HG03159 (cell line): Measurements from ENCODE around the gene RAVER2.

ENCODE experiments used
- ATAC-seq: cut with Tn5 transposase; IDR thresholded peaks from one replicate; pipeline ENCODE4 v1.9.1; 2021; ENCODE audit warnings: mild to moderate bottlenecking, moderate library complexity; ENCODE audit not compliant: unreplicated experiment

RAVER2 gene

DNA sequence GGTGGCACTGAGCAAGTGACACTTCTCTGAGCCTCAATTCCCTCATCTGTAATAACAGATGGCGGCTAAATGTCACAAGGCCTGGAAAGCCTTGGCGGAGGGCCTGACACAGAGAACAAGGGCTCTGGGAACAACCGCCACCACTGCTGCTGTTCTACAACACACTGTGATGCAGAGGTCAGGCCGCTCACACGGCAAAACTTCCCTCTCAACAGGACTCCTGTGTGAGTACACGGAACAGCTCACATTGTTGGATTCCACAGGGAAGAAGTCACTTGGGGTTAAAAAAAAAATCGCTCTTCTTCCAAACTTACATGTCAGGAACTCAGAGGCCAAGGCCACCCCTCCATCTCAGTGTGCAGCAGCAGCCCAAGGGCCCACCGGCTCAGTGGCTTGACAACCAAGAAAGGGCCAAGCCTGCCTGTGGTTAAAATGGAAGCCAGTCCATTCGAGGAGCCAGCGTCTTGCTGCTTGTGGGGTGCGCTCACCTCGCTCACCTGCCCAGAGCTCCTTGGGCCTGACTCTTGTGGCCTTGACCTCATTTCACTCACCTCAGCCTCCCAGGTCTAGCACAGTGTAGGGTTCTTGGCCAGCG is 101.1 kb downstream of the RAVER2 start:
- ATAC-seq = no peak

DNA sequence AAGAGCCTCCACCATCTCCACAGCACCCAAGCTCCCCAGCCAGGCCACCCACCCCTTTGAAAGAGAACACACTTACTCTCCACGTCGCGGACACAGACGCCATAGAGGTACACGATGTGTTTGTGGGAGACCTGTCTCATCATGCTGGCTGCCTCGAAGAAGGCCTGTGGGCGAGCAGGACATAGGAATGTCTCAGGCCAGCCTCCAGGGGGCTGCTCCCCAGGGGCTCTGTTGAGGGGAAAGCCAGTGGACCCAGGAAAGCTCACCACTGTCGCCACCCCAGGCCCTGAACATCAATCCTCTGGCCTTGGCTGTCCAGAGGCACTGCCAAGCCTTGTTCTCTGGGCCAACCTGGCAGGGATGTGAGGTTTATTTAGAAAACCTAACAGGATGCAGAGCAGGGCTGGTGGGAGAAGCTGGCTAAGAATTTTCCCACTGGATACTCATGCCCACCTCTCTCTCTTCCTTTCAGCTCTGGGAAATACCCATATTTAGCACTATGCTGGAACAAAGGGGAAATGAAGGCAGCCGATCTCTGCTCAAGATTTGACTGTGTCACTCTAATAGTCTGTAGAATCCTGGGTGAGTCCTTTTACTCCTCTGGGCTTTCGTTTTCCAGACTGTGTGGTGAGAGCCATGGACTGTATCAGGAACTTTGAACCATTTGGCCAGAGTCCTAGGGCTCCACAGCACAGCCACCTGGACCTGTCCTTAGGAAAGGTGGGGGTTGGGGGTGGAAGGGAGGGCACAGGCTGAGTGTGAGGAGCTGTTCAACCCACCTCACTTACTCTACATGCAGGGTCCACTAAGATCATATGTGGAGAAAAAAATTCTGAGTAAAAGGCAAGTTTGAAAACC is 101.9 kb downstream of the RAVER2 start:
- ATAC-seq = no peak

DNA sequence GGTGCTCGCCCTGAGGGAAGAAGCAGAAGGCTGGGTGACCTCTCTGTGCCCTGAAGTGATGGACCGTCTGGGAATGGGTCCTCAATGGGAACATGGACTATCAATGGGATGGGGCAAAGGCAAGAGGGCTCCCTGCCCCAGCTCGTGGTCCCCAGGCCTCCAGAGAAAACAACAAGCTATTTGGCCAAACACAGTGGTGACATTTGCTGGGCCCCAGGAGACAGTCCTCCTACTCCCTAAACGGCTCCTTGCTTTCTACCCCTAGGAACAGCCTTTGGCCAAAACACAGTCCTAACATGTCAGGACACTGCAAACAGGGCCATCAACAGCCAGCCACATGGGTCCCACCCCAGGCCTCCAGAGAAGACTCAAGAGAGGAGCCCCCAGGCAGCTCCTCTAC is 102.8 kb downstream of the RAVER2 start:
- ATAC-seq = no peak

DNA sequence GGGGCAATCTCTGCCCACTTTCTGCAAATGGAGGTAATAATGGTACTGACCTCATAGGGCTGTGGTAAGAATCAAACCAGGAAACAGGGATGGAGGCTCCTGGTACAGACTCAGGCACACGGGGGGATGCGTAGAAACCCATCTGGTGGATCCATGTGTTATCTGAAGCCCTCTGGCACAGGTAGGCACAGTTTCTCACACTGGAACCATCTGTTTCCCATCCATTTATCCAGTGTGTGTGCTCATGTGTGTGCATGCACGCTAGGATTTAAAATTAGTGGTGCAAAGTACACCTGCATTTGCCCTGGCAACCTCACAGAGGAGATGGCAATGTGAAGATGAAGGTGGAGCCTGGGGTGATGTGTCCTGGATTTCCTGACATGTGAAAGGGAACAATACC is 103.3 kb downstream of the RAVER2 start:
- no peak for ATAC-seq

DNA sequence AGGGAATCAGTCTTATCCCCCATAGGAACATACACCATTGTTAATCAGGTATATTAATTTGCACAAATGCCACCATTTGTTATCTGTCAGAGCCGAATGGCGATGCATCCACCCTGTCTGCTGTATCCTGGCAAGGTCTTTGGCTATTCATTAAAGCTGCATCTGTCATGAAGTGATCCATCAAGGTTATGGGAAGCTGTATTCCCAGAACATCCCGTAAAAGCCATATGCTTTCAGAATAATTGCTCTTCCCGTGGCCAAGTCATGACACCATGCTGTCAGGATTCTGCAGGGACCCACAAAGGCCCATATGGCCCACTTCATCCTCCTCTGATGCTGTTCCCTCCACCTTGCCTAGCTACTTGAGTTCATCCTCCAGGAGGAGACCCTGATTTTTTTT is 103.9 kb downstream of the RAVER2 start:
- no peak for ATAC-seq

DNA sequence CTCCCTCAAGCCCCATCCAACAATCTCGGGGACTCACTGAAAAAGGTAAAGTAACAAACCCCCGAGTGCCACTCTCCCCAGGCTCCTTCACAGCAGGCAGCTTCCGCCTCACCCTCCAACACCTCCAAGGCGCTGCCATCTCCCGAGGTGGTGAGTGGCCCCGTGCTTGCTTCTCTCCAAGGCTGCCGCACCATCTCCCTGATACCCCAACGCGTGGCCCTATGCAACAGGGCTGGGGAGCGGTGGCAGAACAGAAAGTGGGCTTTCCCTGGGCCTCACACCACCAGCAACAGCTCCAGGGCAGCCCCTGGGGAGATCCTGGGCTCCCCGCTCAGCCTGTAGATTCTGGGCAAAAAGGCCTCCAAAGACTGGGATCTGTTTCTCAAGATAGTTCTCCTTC is 105.1 kb downstream of the RAVER2 start:
- ATAC-seq = no peak

DNA sequence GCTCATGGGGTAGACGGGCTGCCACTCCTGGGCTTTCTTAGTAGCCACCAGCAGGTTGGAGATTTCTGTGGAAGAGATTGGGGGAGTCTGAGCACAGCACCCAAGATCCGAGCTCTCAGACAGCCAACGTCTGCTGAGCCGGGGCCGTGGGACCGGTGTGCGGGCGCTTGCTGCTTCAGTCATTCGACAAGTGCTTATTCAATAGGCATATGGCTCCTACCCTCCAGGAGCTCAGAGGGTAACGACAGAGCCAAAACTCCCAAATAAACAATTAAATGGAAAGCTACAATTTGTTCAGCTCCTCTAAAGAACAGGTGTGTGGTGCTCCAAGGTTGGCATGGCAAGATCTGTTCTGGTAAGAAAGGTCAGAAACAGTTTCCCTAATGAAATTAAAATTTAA is 106.0 kb downstream of the RAVER2 start:
- no peak for ATAC-seq

DNA sequence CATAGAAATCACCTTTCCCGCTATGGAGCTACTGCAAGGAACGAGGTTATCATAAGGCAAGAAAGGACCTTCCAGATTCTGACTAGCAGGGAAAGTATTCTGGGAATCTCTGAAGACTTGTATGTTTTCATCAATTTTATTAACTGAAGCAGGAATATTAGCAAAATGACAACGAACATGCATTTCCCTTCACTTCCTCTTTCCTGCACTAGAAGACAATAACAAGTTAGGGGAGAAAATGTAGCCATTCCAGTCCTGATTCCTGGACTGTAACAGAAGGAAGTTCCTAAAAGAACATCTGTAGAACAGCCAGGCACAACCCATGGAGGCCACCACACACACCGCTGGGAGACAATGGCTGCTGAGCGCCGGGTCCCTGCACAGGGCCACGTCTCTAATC is 106.8 kb downstream of the RAVER2 start:
- no peak for ATAC-seq

DNA sequence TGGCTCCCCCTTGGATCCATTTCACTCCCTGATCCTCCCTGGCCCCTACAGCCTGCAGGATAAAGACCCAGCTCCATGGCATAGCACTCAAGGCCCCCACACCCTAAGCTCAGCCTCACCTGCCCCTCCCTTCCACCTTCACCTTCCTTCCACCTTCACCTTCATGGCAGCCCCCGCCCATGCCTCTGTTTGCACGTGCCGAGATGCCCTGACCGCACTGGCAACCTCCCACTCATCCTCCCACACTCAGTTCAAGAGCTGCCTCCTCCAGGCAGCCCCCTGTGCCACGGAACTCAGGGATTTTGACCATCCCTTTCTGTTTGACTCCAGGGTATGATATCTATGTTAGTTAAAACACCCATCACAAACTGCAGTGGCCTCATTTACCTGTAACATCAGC is 109.8 kb downstream of the RAVER2 start:
- ATAC-seq = no peak

DNA sequence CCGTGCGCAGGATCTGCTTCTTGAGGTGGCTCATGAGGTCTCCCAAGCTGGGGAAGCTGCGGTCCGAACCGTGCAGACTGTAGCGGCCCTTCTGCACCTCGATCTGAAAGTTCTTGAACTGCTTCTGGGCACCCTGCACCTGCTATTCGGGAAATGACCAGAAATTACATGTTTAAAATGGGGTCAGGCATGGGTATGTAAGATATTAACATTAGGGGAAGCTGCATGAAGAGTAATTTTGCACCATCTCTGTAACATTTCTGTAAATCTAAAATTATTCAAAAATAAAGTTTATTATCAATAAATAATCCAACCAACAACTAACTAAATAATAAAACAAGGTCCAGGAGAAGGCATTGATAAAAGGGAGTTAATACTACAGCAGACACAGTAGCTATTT is 110.7 kb downstream of the RAVER2 start:
- ATAC-seq = no peak

DNA sequence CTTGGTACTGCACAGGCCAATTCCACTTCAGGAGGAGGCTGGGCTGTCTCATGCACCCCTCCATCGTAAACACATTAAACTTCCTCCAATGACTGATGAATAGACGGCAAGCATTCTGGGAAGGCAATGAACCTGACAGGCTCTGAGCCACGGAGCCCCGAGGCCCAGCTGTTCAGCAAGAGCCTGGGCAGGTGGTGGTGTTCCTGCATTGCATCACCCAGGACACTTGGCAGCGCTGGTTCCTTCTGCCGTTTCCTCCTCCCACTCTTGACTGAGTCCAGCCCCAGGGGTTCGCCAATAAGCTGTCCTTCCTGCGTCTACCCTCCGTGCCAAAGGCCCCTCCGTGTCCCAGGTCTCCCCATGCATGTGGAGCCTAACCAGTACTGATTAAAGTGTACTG is 111.7 kb downstream of the RAVER2 start:
- no peak for ATAC-seq

DNA sequence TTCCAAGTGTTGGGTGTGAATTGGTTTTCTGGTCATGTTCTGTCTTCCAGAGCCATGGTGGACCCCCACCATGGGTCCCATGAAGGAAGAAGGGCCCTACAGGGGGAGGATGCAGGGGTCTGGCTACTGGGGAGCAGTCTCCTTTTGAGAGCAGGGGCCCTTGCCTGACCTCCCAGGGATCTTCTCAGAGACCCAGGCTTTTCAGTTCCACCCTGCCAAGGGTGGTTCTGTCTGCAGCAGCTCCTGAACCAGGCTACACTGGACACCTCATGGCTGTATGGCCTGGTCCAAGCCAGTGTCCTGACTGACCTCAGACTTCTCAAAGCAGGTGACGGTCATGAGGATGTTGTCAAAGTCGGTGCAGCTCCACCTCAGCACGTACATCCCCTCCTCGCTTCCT is 112.5 kb downstream of the RAVER2 start:
- no peak for ATAC-seq

DNA sequence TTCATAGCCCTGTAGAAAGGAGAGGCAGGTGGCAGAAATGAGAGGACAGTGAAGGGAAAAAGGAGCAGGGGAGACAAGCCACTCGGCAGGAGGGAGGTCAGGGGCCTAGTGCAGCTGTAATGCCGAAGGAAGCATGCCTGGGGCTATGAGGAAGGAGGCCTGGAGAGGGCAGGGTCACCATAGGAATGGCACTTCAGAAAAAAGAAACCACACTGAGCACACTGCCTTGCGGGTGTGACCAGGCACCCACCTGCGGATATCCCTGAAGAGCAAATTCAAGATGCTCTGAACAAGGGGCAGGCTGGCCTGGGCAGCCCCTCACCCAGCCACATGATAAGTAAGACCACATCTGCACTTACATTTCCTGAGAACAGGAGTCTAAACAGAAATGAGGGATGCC is 116.7 kb downstream of the RAVER2 start:
- ATAC-seq = no peak

DNA sequence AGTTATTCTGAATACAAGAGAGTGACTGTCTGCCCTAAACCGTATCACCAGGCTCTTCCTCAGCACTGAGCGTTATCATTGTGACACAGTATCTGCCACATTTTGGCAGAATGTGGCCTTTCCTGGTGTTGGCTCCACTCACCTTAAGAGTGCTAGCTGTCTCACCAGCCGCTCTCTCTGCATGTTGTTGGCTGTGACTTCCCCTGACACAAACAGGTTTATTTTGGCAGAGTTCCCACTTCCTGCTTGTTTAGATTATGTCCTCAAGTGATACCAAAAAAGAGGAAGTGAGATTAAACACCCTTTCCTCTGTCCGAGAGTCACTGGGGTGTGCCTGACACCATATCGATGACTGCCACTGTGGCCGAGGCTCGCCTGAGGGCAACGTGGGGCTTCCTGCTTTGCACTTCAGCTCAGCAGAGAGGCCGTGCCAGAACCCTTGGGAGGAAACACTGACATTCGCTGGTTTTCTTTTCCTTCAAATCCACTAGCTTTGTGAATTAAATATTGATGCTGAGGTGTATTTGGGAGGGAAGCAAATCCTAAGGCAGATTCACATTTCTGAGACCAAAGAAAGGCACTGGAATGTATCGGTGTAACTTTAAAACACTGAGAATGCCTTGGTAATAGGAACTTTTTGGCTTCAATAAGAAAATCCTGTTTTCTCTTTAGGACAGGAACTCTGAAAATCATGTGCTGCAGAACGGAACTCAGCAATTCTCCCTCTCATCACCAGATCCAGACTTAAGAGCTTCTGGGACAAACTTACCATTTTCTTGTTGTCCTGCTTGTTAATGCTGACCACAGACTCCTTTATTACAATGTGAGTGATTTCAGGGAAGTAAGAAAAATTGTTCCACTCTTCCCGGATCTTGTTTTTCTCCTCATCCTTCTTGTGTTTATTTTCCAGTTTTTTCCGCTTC is 119.4 kb downstream of the RAVER2 start:
- peak; percentile 99 for ATAC-seq

DNA sequence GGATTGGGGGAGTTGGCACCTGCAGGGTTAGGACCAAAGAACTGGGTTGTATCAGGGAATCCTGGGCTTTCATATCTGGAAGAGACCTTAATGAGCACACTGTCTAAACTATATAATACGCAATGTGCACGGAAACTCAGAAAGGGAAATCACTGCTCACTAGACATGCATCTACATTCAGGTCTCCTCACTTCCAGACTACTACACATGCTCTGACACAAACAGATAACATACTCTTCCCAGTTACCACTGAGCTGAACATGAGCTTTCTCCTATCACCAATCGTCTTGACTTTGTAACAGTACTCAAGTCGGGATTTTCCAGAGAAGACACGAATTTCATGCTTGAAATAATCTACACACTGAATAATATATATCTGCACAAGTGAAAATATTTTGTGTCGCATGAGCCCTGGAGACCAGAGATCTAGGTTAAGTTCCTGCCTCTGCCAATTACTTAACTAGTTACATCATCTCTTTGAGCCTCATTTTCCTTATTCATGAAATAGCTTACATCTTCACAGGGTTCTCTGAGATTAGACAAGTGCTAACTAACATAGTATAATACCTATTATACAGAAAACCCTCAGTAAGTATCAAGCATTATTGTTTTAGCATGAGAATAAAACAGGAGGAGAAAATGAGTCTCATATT is 120.4 kb downstream of the RAVER2 start:
- no peak for ATAC-seq

DNA sequence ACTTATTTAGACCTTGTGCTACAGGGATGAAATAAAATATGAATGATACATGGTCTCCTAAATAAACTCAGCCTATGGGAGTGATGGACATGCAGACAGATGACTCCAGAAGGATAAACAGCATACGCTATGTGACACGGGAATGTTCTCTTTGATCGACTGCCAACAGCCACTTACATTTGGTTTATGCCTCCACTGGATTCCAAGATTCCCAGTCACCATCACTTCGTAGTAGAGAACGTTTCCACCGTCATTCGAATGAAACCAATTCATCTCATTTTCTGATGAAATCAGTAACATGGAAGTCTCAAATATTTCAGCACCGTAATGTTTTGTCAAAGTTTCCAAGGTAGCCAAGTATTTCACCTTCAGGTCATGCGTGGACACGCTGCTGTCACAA is 121.8 kb downstream of the RAVER2 start:
- ATAC-seq = no peak

DNA sequence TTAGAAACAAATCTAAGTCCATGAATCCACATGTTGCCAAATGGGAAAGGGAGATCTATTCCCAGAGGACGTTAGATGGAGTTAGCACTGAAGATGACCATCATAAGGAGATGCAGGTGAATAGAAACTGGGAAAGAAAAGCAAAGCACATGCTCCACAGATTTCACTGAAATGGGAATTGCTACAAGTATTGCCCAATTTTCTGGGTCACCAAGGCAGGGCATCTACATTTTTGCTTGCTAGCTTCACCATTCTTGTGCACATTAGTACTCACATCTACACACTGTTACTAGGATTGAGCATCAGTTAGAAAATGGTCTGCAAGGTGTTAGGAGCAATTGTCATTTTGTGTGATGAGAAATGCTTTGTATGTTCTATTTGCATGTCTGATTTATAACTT is 122.4 kb downstream of the RAVER2 start:
- no peak for ATAC-seq

DNA sequence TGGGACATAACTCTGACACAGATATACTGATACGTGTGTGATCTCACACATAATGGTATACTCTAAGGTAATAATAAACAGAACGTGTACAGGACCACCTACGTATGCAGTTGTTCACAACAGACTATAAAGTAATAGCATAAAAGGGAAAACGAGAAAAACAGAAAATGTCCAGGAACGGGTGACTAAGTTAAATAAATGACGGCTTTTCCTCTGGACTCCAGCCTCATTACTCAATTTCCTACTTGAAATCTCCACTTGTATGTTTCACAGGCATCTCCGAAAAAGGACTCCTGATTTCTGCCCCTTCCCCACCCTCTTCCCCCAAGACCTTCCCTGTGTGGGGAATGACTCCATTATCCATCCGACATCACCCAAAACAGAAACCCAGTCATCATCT is 126.4 kb downstream of the RAVER2 start:
- ATAC-seq = no peak

DNA sequence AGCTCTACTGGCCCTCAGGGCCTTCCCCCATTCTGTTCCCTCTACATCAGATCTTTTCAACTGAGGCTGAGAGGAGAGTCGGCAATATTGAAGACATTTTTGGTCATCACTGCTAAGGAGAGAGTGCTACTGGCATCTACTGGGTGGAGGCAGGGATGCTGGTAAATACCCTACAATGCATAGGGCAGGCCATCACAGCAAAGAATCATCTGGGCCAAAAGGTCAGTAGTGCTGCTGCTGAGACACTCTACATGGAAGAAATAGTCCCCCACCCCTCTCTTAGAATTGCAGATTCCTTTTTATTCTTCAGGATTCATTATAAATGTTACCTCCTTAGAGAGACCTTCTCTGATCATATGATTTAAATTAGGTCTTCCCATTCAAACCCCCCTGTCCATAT is 127.2 kb downstream of the RAVER2 start:
- ATAC-seq = no peak

DNA sequence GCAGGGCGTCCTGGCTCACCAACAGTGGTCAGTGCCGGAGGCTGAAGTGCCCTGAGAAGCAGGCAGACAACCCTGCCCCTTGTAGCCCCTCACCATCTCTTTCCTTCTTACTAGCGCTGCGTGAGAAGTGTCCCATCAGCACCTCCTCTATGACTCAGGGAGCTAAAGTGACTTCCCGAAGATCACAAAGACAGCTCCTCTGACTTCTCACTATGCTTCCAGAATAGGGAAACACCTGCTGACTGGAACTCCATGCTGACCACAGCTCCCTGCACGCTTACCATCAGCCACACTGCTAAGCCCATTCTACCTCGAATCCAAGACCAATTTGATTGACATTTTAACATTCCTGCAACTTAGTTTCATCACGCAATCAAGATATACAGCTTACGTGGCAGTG is 128.7 kb downstream of the RAVER2 start:
- ATAC-seq = no peak

DNA sequence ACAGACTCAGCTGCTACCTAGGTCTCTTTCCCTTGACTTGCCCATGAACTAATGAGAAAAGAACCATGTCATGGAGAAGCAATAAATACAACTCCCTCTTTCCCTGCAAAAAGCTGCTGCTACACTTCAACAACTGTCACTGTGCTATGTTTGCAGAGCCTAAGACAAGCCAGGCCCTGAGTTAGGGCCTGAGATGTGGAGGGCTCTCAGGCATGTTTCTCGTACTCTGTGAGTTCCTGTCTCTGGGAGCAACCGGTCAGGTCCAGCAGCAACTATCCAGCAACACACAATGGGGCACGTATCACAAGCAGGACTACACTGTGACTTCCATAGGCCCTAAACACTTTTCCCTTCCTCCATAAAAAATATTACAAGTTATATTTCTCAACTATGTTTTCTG is 129.8 kb downstream of the RAVER2 start:
- ATAC-seq = no peak
